ENCODE measurements around the gene FAM193B.
A peak's percentile ranks its signal among the peaks of the same experiment; 100 is the strongest.

Gene FAM193B

DNA sequence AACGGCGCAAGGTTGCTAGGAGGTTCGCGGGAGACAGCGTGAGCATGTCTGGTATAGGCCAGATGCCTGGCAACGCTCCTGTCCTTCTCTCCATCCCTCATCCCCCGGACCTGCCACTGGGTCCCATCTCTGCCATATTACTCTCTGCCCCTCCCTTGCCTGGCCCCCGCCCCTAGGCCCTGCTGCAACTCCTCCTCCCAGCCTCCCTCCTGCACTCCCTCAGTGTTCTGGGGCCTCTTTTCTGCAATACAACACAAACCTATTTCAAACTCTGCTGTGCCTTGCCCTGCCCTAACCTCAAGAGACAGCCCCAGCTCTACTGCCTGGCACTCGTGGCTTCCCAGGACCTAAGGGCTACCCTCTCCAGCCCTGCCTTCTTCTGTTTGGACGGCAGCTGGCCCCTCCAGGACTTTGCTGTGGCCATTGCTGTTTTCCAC, 72.0 kb downstream of the FAM193B start:
- no peaks in the 10 kb centered on the region for H3K79me2 ChIP-seq (ENCODE audit: control insufficient read depth, low read length)
- TF ChIP-seq EZH2phosphoT487 (IDR thresholded peaks at IDR 0.05; ENCODE audit: borderline replicate concordance, low read length) = no peak
- no peak for TF ChIP-seq CTCF (IDR thresholded peaks at IDR 0.05; ENCODE audit: low read depth, low read length, poor library complexity, severe bottlenecking)
- H3K4me2 ChIP-seq (ENCODE audit: low read length) = no peak overlapping the region
- H3K27me3 ChIP-seq (ENCODE audit: control insufficient read depth, low read length) = no peaks in the 10 kb centered on the region
- H3K27ac ChIP-seq (ENCODE audit: low read depth, low read length) = no peak overlapping the region
- peaks cover 3% of the 10 kb centered on the region; the same call in 1 of the 2 replicates for H3K36me3 ChIP-seq (ENCODE audit: control insufficient read depth, low read length)
- no peaks in the 10 kb centered on the region for H3K9me3 ChIP-seq (ENCODE audit: control insufficient read depth, insufficient read depth, low read length)
- H4K20me1 ChIP-seq (ENCODE audit: control insufficient read depth, insufficient read depth, low read depth, low read length) = no peaks in the 10 kb centered on the region
- H3F3A ChIP-seq (ENCODE audit: control insufficient read depth, insufficient read depth) = peaks cover 7% of the 10 kb centered on the region; the same call in 1 of the 2 replicates
- no peak overlapping the region for H3K4me3 ChIP-seq (ENCODE audit: low read length)
- no peaks in the 10 kb centered on the region for H3K9me2 ChIP-seq (replicated peaks; ENCODE audit: control insufficient read depth, low read length)
- peaks cover 27% of the 10 kb centered on the region for H3K4me1 ChIP-seq (ENCODE audit: control insufficient read depth, low read length)

DNA sequence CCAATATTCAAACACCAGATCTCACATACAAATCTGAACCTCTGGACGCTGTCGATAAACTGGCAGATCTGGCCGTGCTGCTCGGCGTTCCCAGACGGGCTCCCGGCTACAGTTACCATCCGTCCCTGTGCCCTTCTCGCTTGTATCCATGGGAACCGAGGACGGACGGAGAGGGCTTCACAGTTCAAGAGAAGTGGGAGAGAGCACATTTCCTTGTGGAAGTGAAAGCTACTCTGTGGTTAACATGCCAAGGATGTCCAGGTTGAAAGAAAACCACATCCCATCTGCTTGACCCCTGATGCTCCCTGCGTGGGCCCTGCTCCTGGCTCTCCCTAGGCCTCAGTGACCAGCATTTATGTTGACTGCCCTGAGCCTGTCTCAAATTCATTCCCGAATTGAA, 74.6 kb downstream of the FAM193B start:
- H3F3A ChIP-seq (ENCODE audit: control insufficient read depth, insufficient read depth) = peaks cover 12% of the 10 kb centered on the region; the same call in 1 of the 2 replicates
- no peaks in the 10 kb centered on the region for H4K20me1 ChIP-seq (ENCODE audit: control insufficient read depth, insufficient read depth, low read depth, low read length)
- H3K79me2 ChIP-seq (ENCODE audit: control insufficient read depth, low read length) = no peaks in the 10 kb centered on the region
- TF ChIP-seq EZH2phosphoT487 (IDR thresholded peaks at IDR 0.05; ENCODE audit: borderline replicate concordance, low read length) = no peak
- no peak for TF ChIP-seq CTCF (IDR thresholded peaks at IDR 0.05; ENCODE audit: low read depth, low read length, poor library complexity, severe bottlenecking)
- no peaks in the 10 kb centered on the region for H3K9me2 ChIP-seq (replicated peaks; ENCODE audit: control insufficient read depth, low read length)
- H3K4me1 ChIP-seq (ENCODE audit: control insufficient read depth, low read length) = peaks cover 39% of the 10 kb centered on the region
- no peaks in the 10 kb centered on the region for H3K9me3 ChIP-seq (ENCODE audit: control insufficient read depth, insufficient read depth, low read length)
- H3K36me3 ChIP-seq (ENCODE audit: control insufficient read depth, low read length) = no peaks in the 10 kb centered on the region
- no peaks in the 10 kb centered on the region for H3K27me3 ChIP-seq (ENCODE audit: control insufficient read depth, low read length)
- peak overlapping the region; percentile 37; the same call in 1 of the 2 replicates for H3K27ac ChIP-seq (ENCODE audit: low read depth, low read length)
- H3K4me2 ChIP-seq (ENCODE audit: low read length) = no peak overlapping the region
- no peak overlapping the region for H3K4me3 ChIP-seq (ENCODE audit: low read length)

GRCh38 chr5:177478711-177479646, 75.4 kb downstream of the FAM193B start:
- no peaks in the 10 kb centered on the region for H3K9me2 ChIP-seq (replicated peaks; ENCODE audit: control insufficient read depth, low read length)
- no peaks in the 10 kb centered on the region for H3K27me3 ChIP-seq (ENCODE audit: control insufficient read depth, low read length)
- peaks cover 12% of the 10 kb centered on the region; the same call in 1 of the 2 replicates for H3F3A ChIP-seq (ENCODE audit: control insufficient read depth, insufficient read depth)
- peak overlapping the region; percentile 30 for H3K4me2 ChIP-seq (ENCODE audit: low read length)
- H3K79me2 ChIP-seq (ENCODE audit: control insufficient read depth, low read length) = no peaks in the 10 kb centered on the region
- no peaks in the 10 kb centered on the region for H4K20me1 ChIP-seq (ENCODE audit: control insufficient read depth, insufficient read depth, low read depth, low read length)
- H3K9me3 ChIP-seq (ENCODE audit: control insufficient read depth, insufficient read depth, low read length) = no peaks in the 10 kb centered on the region
- no peak overlapping the region for H3K4me3 ChIP-seq (ENCODE audit: low read length)
- H3K27ac ChIP-seq (ENCODE audit: low read depth, low read length) = peak overlapping the region; percentile 37
- no peaks in the 10 kb centered on the region for H3K36me3 ChIP-seq (ENCODE audit: control insufficient read depth, low read length)
- H3K4me1 ChIP-seq (ENCODE audit: control insufficient read depth, low read length) = peaks cover 46% of the 10 kb centered on the region
- no peak for TF ChIP-seq EZH2phosphoT487 (IDR thresholded peaks at IDR 0.05; ENCODE audit: borderline replicate concordance, low read length)
- TF ChIP-seq CTCF (IDR thresholded peaks at IDR 0.05; ENCODE audit: low read depth, low read length, poor library complexity, severe bottlenecking) = no peak
